Activated CD4-positive, alpha-beta T cell treated with anti-CD3 and anti-CD28 coated beads, Interleukin-2, amount 10 ng/mL, durations not matched to agents 7 days and 5 days (primary cell): Measurements from ENCODE around the gene G6PC3. TPM values are rescaled to one million over a fixed set of nuclear protein-coding genes. Genes with fewer than 3 reads are reported as not detected.

Source experiments
- CTCF ChIA-PET: fragments of 350-600 bp; sonication (Branson Sonifier 250); formaldehyde crosslinking; loops from one replicate; lab custom pipeline; 2021; ENCODE audit warnings: antibody characterized with exemption; lab: Charles Lee
- POLR2A ChIA-PET: fragments of 350-600 bp; sonication (Branson Sonifier 250); formaldehyde crosslinking; loops from one replicate; lab custom pipeline; 2021; ENCODE audit warnings: antibody characterized with exemption; lab: Charles Lee
- DNase-seq: peaks from one replicate; pipeline ENCODE4 v3.0.0-alpha.2; 2020
- H3K27ac Mint-ChIP-seq: one replicate; pipeline ENCODE4 v1.8.0; 2021; ENCODE audit warnings: mild to moderate bottlenecking, moderate library complexity, mixed read lengths
- H3K27me3 Mint-ChIP-seq: one replicate; pipeline ENCODE4 v1.8.0; 2021; ENCODE audit warnings: mixed read lengths
- H3K36me3 Mint-ChIP-seq: one replicate; pipeline ENCODE4 v1.8.0; 2021; ENCODE audit warnings: low read depth, mixed read lengths
- H3K4me1 Mint-ChIP-seq: one replicate; pipeline ENCODE4 v1.8.0; 2021; ENCODE audit warnings: mixed read lengths
- H3K4me3 Mint-ChIP-seq: one replicate; pipeline ENCODE4 v1.8.0; 2021; ENCODE audit warnings: mild to moderate bottlenecking, moderate library complexity, mixed read lengths
- H3K9me3 Mint-ChIP-seq: one replicate; pipeline ENCODE4 v1.8.0; 2021; ENCODE audit warnings: mixed read lengths
- total RNA-seq, 2 experiments: library from RNA; stranded (reverse); gene quantifications; one replicate each; pipeline ENCODE4 v1.2.3, GENCODE V29; 2021

The G6PC3 gene
- total RNA-seq, 2 experiments from 2014 or later, result 18.1 to 25.2 TPM

DNA sequence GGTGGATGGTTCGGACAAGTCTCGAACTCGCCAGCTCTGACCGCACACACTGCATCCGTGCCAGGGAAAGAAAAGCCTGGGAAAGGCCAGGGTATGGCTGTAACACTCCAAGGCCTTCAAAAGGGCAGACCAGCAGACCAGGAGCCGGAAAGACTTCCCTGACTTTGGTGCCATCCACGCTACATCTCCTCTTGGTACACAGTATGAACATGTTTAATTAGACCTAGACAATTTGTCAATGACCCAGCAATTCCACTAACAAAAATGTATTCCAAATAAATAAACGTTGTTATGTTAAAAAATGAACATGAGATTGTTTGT is 53.5 kb downstream of the G6PC3 start:
- Mint-ChIP-seq H3K27me3 (peaks cover 3% of the 10 kb centered on the region), H3K4me3 (peak overlapping the region; percentile 94), H3K9me3 (no peaks in the 10 kb centered on the region)

More for the DNA sequence above, 53.5 kb downstream of the G6PC3 start:
- peak overlapping the region; percentile 98 for H3K27ac Mint-ChIP-seq
- DNase-seq, result no peak
- POLR2A ChIA-PET, result interaction anchor here (0.7 to 0.9 kb wide), 2 partner anchors 62 to 257 kb away, joined by 4 to 5 read pairs; no protein-coding TSS in a partner anchor
- peaks cover 22% of the 10 kb centered on the region for H3K4me1 Mint-ChIP-seq
- no peaks in the 10 kb centered on the region for H3K36me3 Mint-ChIP-seq
- CTCF ChIA-PET, result interaction anchor here (0.5 to 3.7 kb wide), 9 partner anchors 8 to 203 kb away, joined by 3 to 14 read pairs (median 5); no protein-coding TSS in a partner anchor

Other genes starting within 250 kb of the G6PC3 start
- not detected for gene MPP3, start 237.6 kb upstream of the G6PC3 start, total RNA-seq
- not detected for gene CD300LG, start 223.6 kb upstream of the G6PC3 start, total RNA-seq
- gene MPP2, start 163.2 kb upstream of the G6PC3 start, total RNA-seq, result under 1 TPM; 0.60 to 0.69 TPM
- gene PPY, start 128.3 kb upstream of the G6PC3 start, total RNA-seq, result not detected
- not detected for gene PYY, start 116.8 kb upstream of the G6PC3 start, total RNA-seq
- gene NAGS, start 66.1 kb upstream of the G6PC3 start, total RNA-seq, result under 1 TPM; 0.75 to 0.79 TPM
- 10 to 100 TPM; 25.6 to 28.8 TPM for gene TMEM101, start 55.8 kb upstream of the G6PC3 start, total RNA-seq
- gene LSM12, start 4.1 kb upstream of the G6PC3 start, total RNA-seq, result 10 to 100 TPM; 59.3 to 64.8 TPM
- 10 to 100 TPM; 27.0 to 32.3 TPM for gene HDAC5, start 52.9 kb downstream of the G6PC3 start, total RNA-seq
- gene HROB, start 71.2 kb downstream of the G6PC3 start, total RNA-seq, result 10 to 100 TPM; 15.1 to 16.4 TPM
- under 1 TPM in 1 of 2 experiments, not detected in 1; 0.30 TPM for gene ASB16, start 100.0 kb downstream of the G6PC3 start, total RNA-seq
- gene TMUB2, start 116.2 kb downstream of the G6PC3 start, total RNA-seq, result 10 to 100 TPM; 36.6 to 37.1 TPM
- 100 to 1,000 TPM; 110 to 112 TPM for gene ATXN7L3, start 129.1 kb downstream of the G6PC3 start, total RNA-seq
- 100 to 1,000 TPM; 186 to 195 TPM for gene UBTF, start 148.9 kb downstream of the G6PC3 start, total RNA-seq
- not detected for gene SLC4A1, start 197.4 kb downstream of the G6PC3 start, total RNA-seq
- gene RUNDC3A, start 237.9 kb downstream of the G6PC3 start, total RNA-seq, result under 1 TPM; 0.10 TPM